ENCODE data around the gene PCNX2.
"Not testable (repeated sequence)": the region's sequence is repeated elsewhere in the genome, so short reads cannot be mapped to it uniquely, and the experiment has no call there.

Gene PCNX2

DNA sequence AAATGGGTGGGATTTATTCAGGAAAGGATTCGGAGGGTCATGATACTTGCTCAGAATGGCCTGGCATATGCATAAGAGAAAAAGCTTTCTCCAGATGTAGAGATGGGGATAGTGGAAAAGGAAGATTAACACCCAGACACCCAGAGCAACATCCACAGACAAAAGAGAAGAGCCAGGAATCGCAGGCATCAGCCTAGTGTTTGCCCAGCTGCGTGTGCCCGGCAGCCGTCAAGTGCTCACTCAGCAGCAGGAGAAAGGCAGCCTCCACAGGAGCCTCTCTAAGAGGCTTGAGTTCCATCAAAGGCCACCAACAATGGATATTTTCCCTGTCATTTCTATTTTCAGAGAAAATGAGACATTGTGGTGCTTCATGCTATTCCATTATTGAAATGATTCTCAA, 290.4 kb downstream of the PCNX2 start:
- DNase-seq: no peak

GRCh38 chr1:233004451-233004850, 291.1 kb downstream of the PCNX2 start:
- no peak for DNase-seq

- DNase-seq: not testable (repeated sequence)
Observed at GRCh38 chr1:233003638-233004037, 291.9 kb downstream of the PCNX2 start.

- no peak for DNase-seq
Observed at GRCh38 chr1:232999956-233000625, 295.4 kb downstream of the PCNX2 start.

DNA sequence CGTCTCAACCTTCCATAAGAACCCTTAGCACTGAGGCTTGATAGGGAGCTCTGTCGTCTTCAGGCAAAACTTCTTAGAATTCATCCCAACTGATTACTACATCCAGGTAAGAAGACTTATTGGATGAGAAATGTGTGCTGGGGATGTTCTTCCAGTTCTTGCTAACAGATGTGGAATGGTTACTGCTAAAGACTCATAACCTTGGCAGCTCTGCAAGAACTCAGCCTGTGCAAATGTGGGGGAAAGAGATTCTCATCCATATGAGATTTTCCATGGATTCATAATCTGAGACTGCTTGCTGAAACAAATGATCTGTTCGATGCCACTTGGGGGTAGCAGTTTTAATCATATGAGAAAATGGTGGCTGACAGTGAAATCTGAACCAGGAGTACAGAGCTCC, 296.9 kb downstream of the PCNX2 start:
- DNase-seq: no peak

DNA sequence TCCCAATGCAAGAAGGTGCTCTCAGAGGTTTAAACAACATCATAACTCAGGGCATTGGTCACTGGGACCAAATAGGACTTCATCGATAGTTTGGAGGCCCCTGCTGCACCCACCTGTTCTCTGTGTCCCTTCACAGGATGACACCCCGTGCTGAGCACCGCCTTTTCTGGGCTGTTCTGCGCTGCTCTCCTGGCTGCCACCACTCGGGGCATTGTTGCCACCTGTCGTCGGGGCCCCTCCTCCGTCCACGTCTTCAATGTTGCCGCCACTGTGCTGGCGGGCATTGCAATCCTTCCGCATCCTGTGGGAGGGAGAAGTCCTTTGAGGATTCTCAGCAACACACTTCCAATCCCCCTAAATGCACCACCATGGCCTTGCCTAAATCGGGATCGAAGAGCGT, 297.4 kb downstream of the PCNX2 start:
- DNase-seq: no peak

- no peak for DNase-seq
Observed at GRCh38 chr1:232996143-232996542, 299.4 kb downstream of the PCNX2 start.

DNA sequence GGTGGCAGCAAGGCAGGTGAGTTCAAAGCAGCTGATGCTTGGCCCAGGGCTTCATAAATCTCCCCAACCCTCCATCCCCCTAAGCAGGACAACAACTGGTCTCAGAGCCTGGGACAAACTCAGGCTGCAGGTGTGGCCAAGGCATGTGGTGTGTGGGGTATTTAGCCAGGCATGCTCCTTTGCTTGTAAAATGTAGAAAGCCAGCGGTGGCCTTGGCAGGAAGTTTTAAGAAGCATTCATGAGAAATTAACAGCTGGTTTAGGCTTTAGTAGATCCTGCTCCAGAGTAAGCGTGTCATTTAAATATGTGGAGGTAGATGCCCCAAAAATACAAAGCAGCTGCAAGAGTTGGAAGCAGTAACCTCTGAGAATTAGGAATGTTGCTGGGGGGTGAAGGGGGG, 300.3 kb downstream of the PCNX2 start:
- no peak for DNase-seq

- no peak for DNase-seq
Observed at GRCh38 chr1:232993555-232993954, 302.0 kb downstream of the PCNX2 start.

DNA sequence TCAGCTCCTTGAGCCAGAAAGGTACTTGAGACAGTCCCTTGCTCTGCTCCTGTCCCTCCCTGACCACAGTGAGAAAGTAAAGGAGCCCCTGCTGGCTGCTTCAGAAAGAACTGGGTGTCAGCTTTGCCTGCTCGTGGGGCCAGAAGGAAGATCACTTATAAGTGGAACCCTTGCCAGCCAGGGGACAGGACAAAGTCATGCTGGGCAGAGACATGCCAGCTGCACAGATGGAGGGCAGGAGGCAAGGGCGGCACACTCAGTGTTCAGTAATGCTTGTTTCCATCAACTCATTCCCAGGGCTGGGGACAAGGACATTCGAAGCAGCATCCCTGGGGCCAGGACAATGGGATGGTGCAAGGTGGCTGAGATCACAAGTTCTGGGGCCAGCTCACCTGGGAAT, 303.3 kb downstream of the PCNX2 start:
- no peak for DNase-seq

GRCh38 chr1:232991238-232991637, 304.3 kb downstream of the PCNX2 start:
- DNase-seq: no peak

DNA sequence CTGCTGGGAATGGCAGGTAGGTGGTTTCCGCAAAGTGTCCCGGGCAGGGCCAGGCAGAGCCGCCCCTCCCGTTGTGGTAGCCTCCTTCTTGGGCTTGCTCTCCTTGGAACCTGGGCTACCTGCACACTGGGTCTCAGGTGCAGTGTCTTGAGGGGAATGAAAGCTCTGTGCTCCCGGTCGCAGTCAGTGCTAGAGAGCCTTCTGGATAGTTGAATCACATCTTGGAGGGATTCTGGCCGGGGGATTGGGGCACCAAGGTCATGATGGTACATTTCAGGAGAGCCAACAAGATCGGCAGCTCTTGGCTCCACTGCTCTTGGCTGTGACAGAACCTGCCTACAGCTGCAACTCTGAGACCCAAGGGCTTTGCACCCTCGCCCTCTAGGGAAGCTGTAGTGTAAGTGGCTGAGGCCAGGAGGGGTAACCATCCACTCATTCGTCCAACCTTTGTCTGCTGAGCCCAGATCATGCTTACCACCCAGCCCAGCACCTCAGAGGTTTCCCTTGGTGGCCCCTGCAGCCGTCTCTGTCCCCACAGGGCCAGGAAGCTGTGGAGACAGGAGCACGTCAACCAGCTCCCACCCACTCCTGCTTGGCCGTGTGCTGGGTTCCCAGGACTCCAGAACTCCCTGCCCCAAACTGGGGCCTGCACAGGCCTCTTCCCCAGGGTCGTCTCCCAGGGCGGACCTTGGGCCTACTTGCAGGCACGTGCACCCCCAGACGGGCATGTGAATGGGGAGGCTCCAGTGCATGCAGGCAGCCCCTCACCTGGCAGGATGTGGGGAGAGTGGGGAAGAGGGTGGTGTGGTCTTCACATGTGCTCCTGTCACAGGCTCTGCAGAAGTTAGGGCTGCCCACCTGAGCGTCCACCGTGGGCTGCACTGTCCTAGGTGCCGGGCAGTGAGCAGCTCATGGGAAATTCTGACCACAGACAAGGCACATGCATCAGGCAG, 305.1 kb downstream of the PCNX2 start:
- no peak for DNase-seq

DNA sequence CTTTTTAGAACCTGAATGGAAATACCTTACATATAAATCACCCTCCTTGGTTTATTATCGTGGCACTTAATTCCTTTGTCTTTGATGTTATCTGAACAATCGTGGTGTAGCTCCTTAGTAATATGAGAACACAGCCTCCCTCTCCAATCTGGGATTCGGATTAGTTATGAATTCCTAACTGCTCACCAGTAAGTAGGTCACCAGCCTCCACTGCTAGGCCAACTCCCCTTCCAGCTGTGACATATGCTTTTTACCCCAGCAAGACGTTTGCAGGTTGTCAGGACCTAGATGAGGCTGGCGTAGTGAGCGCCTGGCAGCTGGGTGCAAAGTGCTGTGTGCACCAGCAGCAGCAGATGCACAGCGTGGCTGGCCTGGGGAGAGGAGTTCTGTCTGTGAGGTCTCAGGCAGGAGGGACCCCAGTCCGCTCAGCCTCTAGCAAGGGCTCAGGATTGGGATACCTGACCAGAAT, 306.9 kb downstream of the PCNX2 start:
- DNase-seq: no peak

GRCh38 chr1:232987774-232988140, 307.8 kb downstream of the PCNX2 start:
- DNase-seq: no peak

GRCh38 chr1:232987046-232987773, 308.3 kb downstream of the PCNX2 start:
- no peak for DNase-seq

GRCh38 chr1:232986527-232986922, 309.0 kb downstream of the PCNX2 start:
- DNase-seq: no peak

GRCh38 chr1:232985882-232986526, 309.5 kb downstream of the PCNX2 start:
- no peak for DNase-seq

GRCh38 chr1:232984577-232985425, 310.7 kb downstream of the PCNX2 start:
- no peak for DNase-seq

GRCh38 chr1:232983817-232984567, 311.5 kb downstream of the PCNX2 start:
- no peak for DNase-seq

DNA sequence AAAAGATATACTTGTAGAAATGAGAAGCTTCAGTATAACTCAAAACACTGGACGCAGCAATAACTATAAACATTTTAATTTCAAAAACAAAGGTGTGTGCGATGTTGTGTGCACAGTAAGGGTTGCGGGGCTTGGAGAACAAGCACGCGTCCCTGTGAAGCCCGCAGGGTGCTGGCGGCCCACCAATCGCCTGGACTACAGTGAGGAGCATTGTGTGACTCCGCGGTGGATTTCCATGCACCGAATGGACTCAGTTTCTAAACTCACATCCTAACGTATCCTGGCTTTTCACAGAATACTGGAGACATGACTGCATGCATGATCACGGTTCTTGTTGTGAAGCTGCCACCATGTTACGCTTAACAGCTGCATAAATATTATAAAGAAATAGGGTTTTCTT, 312.1 kb downstream of the PCNX2 start:
- no peak for DNase-seq

DNA sequence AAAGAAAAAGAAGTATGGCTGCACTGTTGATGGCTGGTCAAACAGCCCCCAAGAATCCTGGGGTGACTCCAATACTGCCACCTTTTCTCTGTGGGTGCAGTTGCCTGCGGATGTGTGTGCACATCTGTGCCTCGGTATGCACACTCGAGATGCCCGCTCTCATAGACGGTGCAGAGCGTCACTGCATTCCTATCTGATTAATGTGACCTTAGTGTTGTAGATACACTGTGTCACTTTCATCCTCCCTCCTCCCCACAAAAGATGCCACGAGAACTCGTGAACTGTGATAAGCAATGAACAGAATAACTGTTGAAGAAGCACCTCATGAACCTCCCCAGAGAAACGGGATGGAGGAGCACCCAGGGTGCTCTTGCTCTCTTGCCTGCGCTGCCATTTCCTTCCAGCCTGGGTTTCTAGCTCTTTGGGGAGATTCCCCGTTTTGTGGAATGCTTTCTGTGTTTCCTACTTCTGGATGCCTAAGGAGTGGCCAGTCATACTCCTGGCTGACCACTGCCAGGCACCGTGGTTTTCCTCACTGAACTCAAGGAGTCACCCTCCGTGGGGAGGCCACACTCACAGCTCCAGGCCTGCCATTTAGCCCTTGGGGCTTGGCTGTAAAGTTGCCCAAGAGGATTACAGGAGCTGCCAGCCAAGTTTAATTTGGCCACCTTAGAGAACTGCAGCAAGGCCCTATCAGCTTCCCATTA, 313.1 kb downstream of the PCNX2 start:
- DNase-seq: no peak

Measured in activated CD4-positive, alpha-beta T cell treated with anti-CD3 and anti-CD28 coated beads, Interleukin-2, amount 50 U/mL, for 1 hour (primary cell).